Skeletal muscle satellite cell (primary cell): Measurements from ENCODE around the gene RNPEPL1.
"Not testable (repeated sequence)": the region's sequence is repeated elsewhere in the genome, so short reads cannot be mapped to it uniquely, and the experiment has no call there.

Experiments
- H3K27me3 ChIP-seq: 2 replicates; pipeline ENCODE4 v1.7.0; 2013; ENCODE audit warnings: low read length; ENCODE audit not compliant: control insufficient read depth, insufficient read depth
- H3K36me3 ChIP-seq: 2 replicates; pipeline ENCODE4 v1.7.0; 2013; ENCODE audit warnings: mild to moderate bottlenecking, control low read depth, low read length; ENCODE audit not compliant: insufficient read depth
- H3K4me1 ChIP-seq: 2 replicates; pipeline ENCODE4 v1.7.0; 2013; ENCODE audit warnings: low read length; ENCODE audit not compliant: control insufficient read depth, insufficient read depth
- H3K4me2 ChIP-seq: 2 replicates; pipeline ENCODE4 v1.7.0; 2013; ENCODE audit warnings: mild to moderate bottlenecking, low read length
- H3K4me3 ChIP-seq: 2 replicates; pipeline ENCODE4 v1.7.0; 2013; ENCODE audit warnings: low read length
- H3K9ac ChIP-seq: 2 replicates; pipeline ENCODE4 v1.7.0; 2013; ENCODE audit warnings: mild to moderate bottlenecking, low read depth, low read length, moderate library complexity
- H3K9me3 ChIP-seq: replicated peaks from 2 replicates; pipeline ENCODE4 v1.7.0; 2013; ENCODE audit warnings: mild to moderate bottlenecking, control low read depth, low read length

Gene RNPEPL1

GRCh38 chr2:240605867-240606743, 37.8 kb downstream of the RNPEPL1 start:
- H3K4me3 ChIP-seq, result no peak overlapping the region
- H3K9ac ChIP-seq, result no peak overlapping the region
- no peak overlapping the region for H3K4me2 ChIP-seq
- no peaks in the 10 kb centered on the region for H3K4me1 ChIP-seq
- no peaks in the 10 kb centered on the region for H3K9me3 ChIP-seq
- no peaks in the 10 kb centered on the region for H3K36me3 ChIP-seq
- H3K27me3 ChIP-seq, result no peaks in the 10 kb centered on the region

GRCh38 chr2:240611601-240612210, 43.4 kb downstream of the RNPEPL1 start:
- no peaks in the 10 kb centered on the region for H3K27me3 ChIP-seq
- no peaks in the 10 kb centered on the region for H3K9me3 ChIP-seq
- no peak overlapping the region for H3K4me2 ChIP-seq
- H3K9ac ChIP-seq, result no peak overlapping the region
- no peak overlapping the region for H3K4me3 ChIP-seq
- H3K36me3 ChIP-seq, result no peaks in the 10 kb centered on the region
- H3K4me1 ChIP-seq, result no peaks in the 10 kb centered on the region

GRCh38 chr2:240613781-240614180, 45.5 kb downstream of the RNPEPL1 start:
- no peak overlapping the region for H3K9ac ChIP-seq
- H3K4me1 ChIP-seq, result no peaks in the 10 kb centered on the region
- H3K4me3 ChIP-seq, result no peak overlapping the region
- no peaks in the 10 kb centered on the region for H3K36me3 ChIP-seq
- no peaks in the 10 kb centered on the region for H3K9me3 ChIP-seq
- no peak overlapping the region for H3K4me2 ChIP-seq
- no peaks in the 10 kb centered on the region for H3K27me3 ChIP-seq

GRCh38 chr2:240614391-240614790, 46.1 kb downstream of the RNPEPL1 start:
- no peak overlapping the region for H3K9ac ChIP-seq
- H3K4me1 ChIP-seq, result no peaks in the 10 kb centered on the region
- H3K27me3 ChIP-seq, result no peaks in the 10 kb centered on the region
- no peak overlapping the region for H3K4me2 ChIP-seq
- no peaks in the 10 kb centered on the region for H3K36me3 ChIP-seq
- H3K9me3 ChIP-seq, result no peaks in the 10 kb centered on the region
- no peak overlapping the region for H3K4me3 ChIP-seq

DNA sequence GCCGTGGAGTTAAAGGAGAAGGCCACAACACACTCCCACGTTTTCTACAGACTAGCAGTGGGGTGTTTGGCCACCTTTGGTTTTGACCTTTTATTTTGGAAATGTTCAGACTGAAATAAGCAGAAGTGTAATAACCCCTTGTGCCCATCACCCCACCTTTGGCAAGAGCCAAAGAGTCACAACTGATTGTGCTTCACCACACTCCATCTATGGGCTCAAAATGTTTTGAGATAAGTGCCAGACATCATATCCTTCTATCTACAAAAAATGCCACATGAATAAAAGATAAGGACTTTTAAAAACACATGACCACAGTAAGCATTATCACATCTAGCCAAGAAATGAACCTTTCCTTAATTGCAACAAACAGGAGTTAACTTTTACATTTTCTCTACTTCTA, 47.1 kb downstream of the RNPEPL1 start:
- Histone ChIP-seq H3K4me3 (no peak overlapping the region), H3K9ac (no peak overlapping the region), H3K36me3 (no peaks in the 10 kb centered on the region), H3K9me3 (no peaks in the 10 kb centered on the region), H3K4me1 (no peaks in the 10 kb centered on the region), H3K27me3 (no peaks in the 10 kb centered on the region), H3K4me2 (no peak overlapping the region)

GRCh38 chr2:240615820-240616547, 47.7 kb downstream of the RNPEPL1 start:
- H3K4me2 ChIP-seq, result no peak overlapping the region
- no peaks in the 10 kb centered on the region for H3K9me3 ChIP-seq
- H3K4me3 ChIP-seq, result no peak overlapping the region
- H3K9ac ChIP-seq, result no peak overlapping the region
- no peaks in the 10 kb centered on the region for H3K36me3 ChIP-seq
- H3K27me3 ChIP-seq, result no peaks in the 10 kb centered on the region
- H3K4me1 ChIP-seq, result no peaks in the 10 kb centered on the region

DNA sequence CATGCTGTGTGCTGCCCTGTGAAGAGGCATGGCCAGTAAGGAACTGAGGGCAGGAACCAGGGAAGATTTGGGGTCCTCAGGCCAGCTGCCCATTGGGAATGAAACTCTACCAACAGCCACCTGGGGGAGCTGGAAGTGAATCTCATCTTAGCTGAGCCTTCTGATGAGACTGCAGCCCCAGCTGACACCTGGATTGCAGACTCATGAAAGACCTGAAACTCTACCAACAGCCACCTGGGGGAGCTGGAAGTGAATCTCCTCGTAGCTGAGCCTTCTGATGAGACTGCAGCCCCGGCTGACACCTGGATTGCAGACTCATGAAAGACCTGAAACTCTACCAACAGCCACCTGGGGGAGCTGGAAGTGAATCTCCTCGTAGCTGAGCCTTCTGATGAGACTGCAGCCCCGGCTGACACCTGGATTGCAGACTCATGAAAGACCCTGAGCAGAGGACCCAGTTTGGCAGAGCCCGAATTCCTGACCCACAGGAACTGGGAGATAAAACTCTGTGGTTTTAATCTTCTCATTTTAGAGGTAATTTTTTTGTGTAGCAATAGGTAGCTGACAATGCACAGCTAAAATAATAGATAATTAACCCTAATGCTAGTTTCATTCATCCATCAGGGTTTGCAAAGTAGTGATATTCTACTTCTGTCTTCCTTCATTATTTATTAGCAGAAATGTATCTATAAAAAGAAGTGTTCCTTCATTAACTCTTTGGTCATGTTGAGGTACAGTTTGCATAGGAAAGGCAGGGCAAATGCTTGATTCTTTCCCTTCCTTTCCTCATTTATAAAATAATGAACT, 48.8 kb downstream of the RNPEPL1 start:
- not testable (repeated sequence) for H3K4me1 ChIP-seq, H3K9ac ChIP-seq, H3K4me2 ChIP-seq, H3K36me3 ChIP-seq, H3K27me3 ChIP-seq, H3K9me3 ChIP-seq, H3K4me3 ChIP-seq

- H3K4me3 ChIP-seq, result no peak overlapping the region
- H3K9me3 ChIP-seq, result no peaks in the 10 kb centered on the region
- no peak overlapping the region for H3K9ac ChIP-seq
- no peaks in the 10 kb centered on the region for H3K36me3 ChIP-seq
- no peaks in the 10 kb centered on the region for H3K4me1 ChIP-seq
- H3K27me3 ChIP-seq, result no peaks in the 10 kb centered on the region
- H3K4me2 ChIP-seq, result no peak overlapping the region
Measured at GRCh38 chr2:240618776-240619175, 50.5 kb downstream of the RNPEPL1 start.

GRCh38 chr2:240619506-240620148, 51.3 kb downstream of the RNPEPL1 start:
- no peak overlapping the region for H3K4me3 ChIP-seq
- H3K36me3 ChIP-seq, result no peaks in the 10 kb centered on the region
- H3K4me2 ChIP-seq, result no peak overlapping the region
- H3K27me3 ChIP-seq, result no peaks in the 10 kb centered on the region
- no peak overlapping the region for H3K9ac ChIP-seq
- no peaks in the 10 kb centered on the region for H3K9me3 ChIP-seq
- peaks cover under 1% of the 10 kb centered on the region for H3K4me1 ChIP-seq

GRCh38 chr2:240620149-240620731, 52.0 kb downstream of the RNPEPL1 start:
- Histone ChIP-seq H3K9me3 (no peaks in the 10 kb centered on the region), H3K4me1 (peaks cover 6% of the 10 kb centered on the region), H3K36me3 (no peaks in the 10 kb centered on the region), H3K27me3 (no peaks in the 10 kb centered on the region), H3K4me3 (no peak overlapping the region), H3K9ac (no peak overlapping the region), H3K4me2 (no peak overlapping the region)
